ENCODE results near the gene CLDN24. TPM values are rescaled to one million over a fixed set of nuclear protein-coding genes. Genes with fewer than 3 reads are reported as not detected.

The CLDN24 gene
- polyA plus RNA-seq, 1 of the 3 experiments (the other 2 are of a cell fraction), result not detected

- CTCF ChIA-PET, result no interaction called here
Observed at GRCh38 chr4:183347566-183347965, 25.3 kb upstream of the CLDN24 start.

GRCh38 chr4:183347146-183347545 is 24.9 kb upstream of the CLDN24 start:
- H3K9ac ChIP-seq, result no peak overlapping the region
- no peaks in the 10 kb centered on the region for H3K9me2 ChIP-seq
- no peaks in the 10 kb centered on the region for H3K9me3 ChIP-seq
- no peaks in the 10 kb centered on the region for H3K27me3 ChIP-seq (ENCODE audit: insufficient read depth)
- no peak overlapping the region for H3K4me2 ChIP-seq
- no peak overlapping the region for H3K4me3 ChIP-seq (ENCODE audit: low read depth in 2 of 2, low read length in 1 of 2)
- ChIA-PET CTCF (no interaction called here), POLR2A (no interaction called here)
- DNase-seq, result no peak
- no peak overlapping the region for H2AFZ ChIP-seq (ENCODE audit: low read depth)
- H3K36me3 ChIP-seq (replicated peaks in 1 of 2; ENCODE audit: control insufficient read depth in 1 of 2, insufficient read depth in 2 of 2, low read length in 1 of 2), result no peaks in the 10 kb centered on the region
- no peak overlapping the region for H3K27ac ChIP-seq (ENCODE audit: low read depth in 2 of 2, low read length in 1 of 2)
- H3F3A ChIP-seq (replicated peaks; ENCODE audit: insufficient read depth), result peaks cover 3% of the 10 kb centered on the region
- H3K79me2 ChIP-seq (ENCODE audit: insufficient read depth), result no peaks in the 10 kb centered on the region
- H3K4me1 ChIP-seq (ENCODE audit: control insufficient read depth in 1 of 2, insufficient read depth in 2 of 2, low read depth in 1 of 2, low read length in 1 of 2), result peaks cover 2 to 4% of the 10 kb centered on the region in 2 experiments; a peak in 1 of 4 replicates
- WGBS (ENCODE audit: low lambda C conversion rate), result 90% methylated on average over 5 of the region's 8 CpGs
- H4K20me1 ChIP-seq (ENCODE audit: insufficient read depth), result no peaks in the 10 kb centered on the region
- TF ChIP-seq EZH2phosphoT487 (IDR thresholded peaks at IDR 0.05; ENCODE audit: borderline replicate concordance, low read depth) (no peak), USF1 (IDR thresholded peaks at IDR 0.05; ENCODE audit: borderline replicate concordance, low read depth) (no peak), TCF12 (IDR thresholded peaks at IDR 0.05) (no peak), NRF1 (IDR thresholded peaks at IDR 0.05; ENCODE audit: low read depth, low read length) (no peak), FOXJ3 (CRISPR knock-in tag; IDR thresholded peaks at IDR 0.05) (no peak), USF2 (IDR thresholded peaks at IDR 0.05; ENCODE audit: borderline replicate concordance, low read depth, low read length) (no peak), CTCF (IDR thresholded peaks at IDR 0.05) (no peak), RXRA (IDR thresholded peaks at IDR 0.05; ENCODE audit: borderline replicate concordance, low read depth) (no peak), FOSL2 (IDR thresholded peaks at IDR 0.05; ENCODE audit: borderline replicate concordance, low read depth) (no peak), ELF1 (IDR thresholded peaks at IDR 0.05) (no peak)

More at GRCh38 chr4:183347566-183347965, 25.3 kb upstream of the CLDN24 start:
- POLR2A ChIA-PET, result no interaction called here
- Histone ChIP-seq H3K36me3 (replicated peaks in 1 of 2; ENCODE audit: control insufficient read depth in 1 of 2, insufficient read depth in 2 of 2, low read length in 1 of 2) (no peaks in the 10 kb centered on the region), H3K27me3 (ENCODE audit: insufficient read depth) (no peaks in the 10 kb centered on the region), H3K4me2 (no peak overlapping the region), H3K9me3 (no peaks in the 10 kb centered on the region), H3K9ac (no peak overlapping the region), H4K20me1 (ENCODE audit: insufficient read depth) (no peaks in the 10 kb centered on the region), H2AFZ (ENCODE audit: low read depth) (no peak overlapping the region), H3K4me1 (ENCODE audit: control insufficient read depth in 1 of 2, insufficient read depth in 2 of 2, low read depth in 1 of 2, low read length in 1 of 2) (peaks cover 2 to 4% of the 10 kb centered on the region in 2 experiments; a peak in 1 of 4 replicates), H3F3A (replicated peaks; ENCODE audit: insufficient read depth) (peaks cover 3% of the 10 kb centered on the region), H3K9me2 (no peaks in the 10 kb centered on the region), H3K79me2 (ENCODE audit: insufficient read depth) (no peaks in the 10 kb centered on the region), H3K27ac (ENCODE audit: low read depth in 2 of 2, low read length in 1 of 2) (no peak overlapping the region), H3K4me3 (ENCODE audit: low read depth in 2 of 2, low read length in 1 of 2) (no peak overlapping the region)
- TF ChIP-seq PBX3 (IDR thresholded peaks at IDR 0.05) (no peak), REST (IDR thresholded peaks at IDR 0.05; ENCODE audit: low read depth, low read length) (no peak), TEAD4 (IDR thresholded peaks at IDR 0.05; ENCODE audit: borderline replicate concordance, insufficient read depth) (no peak), YY1 (IDR thresholded peaks at IDR 0.05; ENCODE audit: low read depth) (no peak), EP300 (IDR thresholded peaks at IDR 0.05; ENCODE audit: borderline replicate concordance in 1 of 2, low read depth in 1 of 2, low read length in 1 of 2) (no peak), NFIC (IDR thresholded peaks at IDR 0.05; ENCODE audit: borderline replicate concordance) (no peak), POLR2AphosphoS5 (IDR thresholded peaks at IDR 0.05; ENCODE audit: low read depth, low read length) (no peak)
- DNase-seq, result no peak
- 93% methylated on average over 4 of the region's 4 CpGs for WGBS (ENCODE audit: low lambda C conversion rate)
